GM12891 (cell line): ENCODE measurements around the gene OR51B2.

Experiments
- PAX5 ChIP-seq: IDR thresholded peaks from 2 replicates; pipeline ENCODE4 v1.6.1; 2011; ENCODE audit warnings: low read length, moderate library complexity, mild to moderate bottlenecking; ENCODE audit not compliant: insufficient read depth, severe bottlenecking
- POLR2A ChIP-seq: IDR thresholded peaks from 2 replicates; pipeline ENCODE4 v1.6.1; 2011; ENCODE audit warnings: low read depth, low read length, control low read depth
- POLR2AphosphoS5 ChIP-seq: IDR thresholded peaks from 2 replicates; pipeline ENCODE4 v1.6.1; 2011; ENCODE audit warnings: low read depth, low read length, control low read depth
- POU2F2 ChIP-seq: IDR thresholded peaks from 2 replicates; pipeline ENCODE4 v1.6.1; 2011; ENCODE audit warnings: low read depth, mild to moderate bottlenecking, control low read depth, low read length, moderate library complexity
- SPI1 ChIP-seq: IDR thresholded peaks from 2 replicates; pipeline ENCODE4 v1.6.1; 2011; ENCODE audit warnings: low read depth, low read length, control low read depth
- TAF1 ChIP-seq: IDR thresholded peaks from 2 replicates; pipeline ENCODE4 v1.6.1; 2011; ENCODE audit warnings: low read depth, low read length, control low read depth

DNA sequence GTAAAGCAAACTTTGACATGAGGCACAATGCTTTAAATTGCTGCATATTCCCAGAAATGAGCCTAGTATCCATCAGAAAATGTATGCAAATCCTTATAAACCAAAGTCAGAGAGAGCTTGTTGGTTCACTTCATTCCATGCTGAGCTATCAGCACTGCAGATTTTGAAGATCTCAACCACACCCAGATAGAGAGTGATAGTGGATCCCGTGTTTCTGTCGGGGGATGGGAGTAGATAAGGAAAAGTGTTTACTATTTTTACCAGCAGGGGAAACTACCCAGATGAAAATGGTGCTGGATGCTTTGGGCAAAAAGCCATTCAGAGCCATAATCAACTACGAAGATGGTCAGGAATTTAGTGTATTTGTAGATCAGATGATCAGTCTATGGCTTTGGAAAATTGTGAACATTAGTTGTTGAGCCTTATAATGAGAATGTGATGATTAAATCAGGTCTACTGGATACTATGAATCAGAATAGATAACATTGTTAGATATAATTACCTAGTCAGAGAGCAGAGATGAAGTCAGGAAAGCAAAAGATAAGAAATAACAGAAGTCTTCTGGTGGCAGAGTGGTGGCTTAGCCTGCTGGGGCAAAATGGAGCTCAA is 38.0 kb upstream of the OR51B2 start:
- TF ChIP-seq POLR2A: no peak
- TF ChIP-seq TAF1: no peak
- TF ChIP-seq POLR2AphosphoS5: no peak
- no peak for TF ChIP-seq SPI1
- no peak for TF ChIP-seq POU2F2
- TF ChIP-seq PAX5: no peak
